GM12873 (cell line): Measurements from ENCODE around the gene ABCA10.

Source experiments
- CTCF ChIP-seq: IDR thresholded peaks from 2 replicates; pipeline ENCODE4 v1.5.1; 2012; ENCODE audit warnings: low read depth, mild to moderate bottlenecking, moderate library complexity, low read length, control low read depth; ENCODE audit not compliant: insufficient read depth; ENCODE audit errors: missing control alignments

The ABCA10 gene, protein sequence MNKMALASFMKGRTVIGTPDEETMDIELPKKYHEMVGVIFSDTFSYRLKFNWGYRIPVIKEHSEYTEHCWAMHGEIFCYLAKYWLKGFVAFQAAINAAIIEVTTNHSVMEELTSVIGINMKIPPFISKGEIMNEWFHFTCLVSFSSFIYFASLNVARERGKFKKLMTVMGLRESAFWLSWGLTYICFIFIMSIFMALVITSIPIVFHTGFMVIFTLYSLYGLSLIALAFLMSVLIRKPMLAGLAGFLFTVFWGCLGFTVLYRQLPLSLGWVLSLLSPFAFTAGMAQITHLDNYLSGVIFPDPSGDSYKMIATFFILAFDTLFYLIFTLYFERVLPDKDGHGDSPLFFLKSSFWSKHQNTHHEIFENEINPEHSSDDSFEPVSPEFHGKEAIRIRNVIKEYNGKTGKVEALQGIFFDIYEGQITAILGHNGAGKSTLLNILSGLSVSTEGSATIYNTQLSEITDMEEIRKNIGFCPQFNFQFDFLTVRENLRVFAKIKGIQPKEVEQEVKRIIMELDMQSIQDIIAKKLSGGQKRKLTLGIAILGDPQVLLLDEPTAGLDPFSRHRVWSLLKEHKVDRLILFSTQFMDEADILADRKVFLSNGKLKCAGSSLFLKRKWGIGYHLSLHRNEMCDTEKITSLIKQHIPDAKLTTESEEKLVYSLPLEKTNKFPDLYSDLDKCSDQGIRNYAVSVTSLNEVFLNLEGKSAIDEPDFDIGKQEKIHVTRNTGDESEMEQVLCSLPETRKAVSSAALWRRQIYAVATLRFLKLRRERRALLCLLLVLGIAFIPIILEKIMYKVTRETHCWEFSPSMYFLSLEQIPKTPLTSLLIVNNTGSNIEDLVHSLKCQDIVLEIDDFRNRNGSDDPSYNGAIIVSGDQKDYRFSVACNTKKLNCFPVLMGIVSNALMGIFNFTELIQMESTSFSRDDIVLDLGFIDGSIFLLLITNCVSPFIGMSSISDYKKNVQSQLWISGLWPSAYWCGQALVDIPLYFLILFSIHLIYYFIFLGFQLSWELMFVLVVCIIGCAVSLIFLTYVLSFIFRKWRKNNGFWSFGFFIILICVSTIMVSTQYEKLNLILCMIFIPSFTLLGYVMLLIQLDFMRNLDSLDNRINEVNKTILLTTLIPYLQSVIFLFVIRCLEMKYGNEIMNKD (N-terminal part only)

DNA sequence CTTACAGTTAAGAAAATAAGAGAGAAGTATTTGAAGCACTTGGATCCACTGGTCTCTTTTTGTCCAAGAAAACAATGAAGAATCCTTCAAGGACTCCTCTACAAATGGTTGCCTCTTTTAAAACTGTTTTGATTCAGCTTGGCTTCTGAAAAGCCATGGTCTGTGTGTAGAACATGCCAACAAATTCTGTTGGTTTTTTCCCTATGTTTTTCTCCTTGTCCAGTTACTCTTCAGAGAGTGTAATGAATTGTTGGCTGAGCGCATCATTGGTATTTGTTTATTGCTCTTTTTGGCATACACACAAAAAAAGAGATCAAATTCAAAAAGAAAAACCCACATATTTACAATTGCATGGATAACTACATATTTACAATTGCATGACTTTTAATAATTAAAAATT is at the start of gene ABCA10:
Gene ABCA10 (minus strand): TSS at position 249 of the 400 bp plus-strand sequence. CDS start 3,466 bp downstream, outside the sequence.
- TF ChIP-seq CTCF = no peak

DNA sequence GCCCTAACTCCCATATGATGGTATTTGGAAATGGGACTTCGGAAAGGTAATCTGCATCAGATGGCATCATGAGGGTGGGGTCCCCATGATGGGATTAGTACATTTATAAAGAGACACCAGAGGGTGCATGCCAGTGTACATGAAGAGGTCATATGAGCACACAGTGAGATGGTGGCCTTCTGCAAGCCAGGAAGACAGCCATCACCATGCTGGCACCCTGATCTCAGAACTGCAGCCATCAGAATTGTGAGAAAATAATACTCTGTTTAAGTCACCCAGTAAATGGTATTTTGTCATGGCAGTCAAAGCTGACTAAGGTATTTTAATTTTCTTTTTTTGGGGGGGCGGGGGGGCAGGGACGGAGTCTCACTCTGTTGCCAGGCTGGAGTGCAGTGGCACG is 47.1 kb upstream of the ABCA10 start:
- TF ChIP-seq CTCF = no peak

- TF ChIP-seq CTCF = no peak
These were observed 42.4 kb upstream of the ABCA10 start for GRCh38 chr17:69271023-69271422.

DNA sequence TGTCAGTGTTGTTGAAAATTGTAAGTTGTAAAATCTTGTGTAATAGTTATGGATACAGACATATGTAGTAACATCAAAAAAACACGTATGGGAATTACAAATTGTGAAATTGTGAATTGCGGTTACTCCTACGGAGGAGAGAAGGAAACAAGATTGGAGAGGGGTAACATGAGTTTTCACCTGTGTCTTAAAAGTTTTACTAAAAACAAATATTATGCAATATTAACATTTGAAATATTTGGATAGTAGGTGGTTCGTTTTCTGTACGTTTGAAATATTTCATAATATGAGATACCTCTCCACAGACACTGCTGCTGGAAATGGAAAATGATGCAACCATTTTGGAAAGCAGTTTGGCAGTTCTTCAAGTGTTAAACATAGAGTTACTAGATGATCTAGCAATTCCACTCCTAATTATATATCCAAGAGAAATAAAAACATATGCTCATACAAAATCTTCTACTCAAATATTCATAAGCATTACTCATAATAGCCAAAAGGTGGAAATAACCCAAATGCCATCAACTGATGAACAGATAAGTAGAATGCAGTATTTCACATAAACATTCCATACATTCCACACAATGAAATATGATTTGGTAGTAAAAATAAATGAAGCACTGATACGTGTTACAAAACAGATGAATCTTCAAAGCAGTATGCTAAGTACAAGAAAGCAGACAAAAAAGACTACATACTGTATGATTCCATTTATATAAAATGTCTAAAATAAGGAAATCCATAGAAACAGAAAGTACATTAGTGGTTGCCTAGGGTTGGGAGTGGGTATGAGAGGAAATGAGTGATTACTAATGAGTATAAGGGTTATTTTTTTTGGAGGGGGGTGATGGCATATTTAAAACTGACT is 40.7 kb upstream of the ABCA10 start:
- no peak for TF ChIP-seq CTCF

DNA sequence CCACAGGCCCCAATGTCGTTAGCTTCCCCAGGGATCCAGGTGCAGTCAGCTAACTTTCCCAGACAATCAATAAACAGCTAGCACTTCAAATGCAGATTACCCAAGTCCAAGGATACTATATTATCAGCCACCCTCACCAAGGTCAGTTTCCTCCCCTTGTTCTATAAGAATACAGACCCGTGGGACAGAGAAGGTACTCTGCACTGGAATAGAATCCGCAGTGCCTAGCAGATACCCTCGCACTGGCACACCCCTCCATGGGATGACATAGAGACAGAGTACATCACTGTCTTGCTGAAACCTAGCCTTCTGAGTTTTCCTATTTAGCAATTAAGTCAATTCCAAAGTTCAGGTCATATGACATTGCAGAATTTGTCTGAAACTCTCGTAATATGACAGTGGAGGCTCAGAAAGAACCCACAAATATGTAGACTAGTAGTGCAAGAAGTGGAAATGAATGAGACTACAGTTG is 40.0 kb upstream of the ABCA10 start:
- no peak for TF ChIP-seq CTCF

GRCh38 chr17:69267219-69267618 is 38.6 kb upstream of the ABCA10 start:
- no peak for TF ChIP-seq CTCF
